CD4-positive, alpha-beta T cell treated with Interferon gamma for 1 hour (primary cell): ENCODE results near the gene MBOAT1.
"Not testable (repeated sequence)": the region's sequence is repeated elsewhere in the genome, so short reads cannot be mapped to it uniquely, and the experiment has no call there.

Source experiments
- DNase-seq: peaks from one replicate; pipeline ENCODE4 v3.0.0-alpha.2; 2020

Gene MBOAT1

GRCh38 chr6:20168690-20169089 lies 43.6 kb downstream of the MBOAT1 start:
- DNase-seq = no peak

GRCh38 chr6:20167601-20168000 lies 44.7 kb downstream of the MBOAT1 start:
- DNase-seq = no peak

- no peak for DNase-seq
These were observed 46.1 kb downstream of the MBOAT1 start for GRCh38 chr6:20166210-20166609.

GRCh38 chr6:20162515-20162914 lies 49.8 kb downstream of the MBOAT1 start:
- no peak for DNase-seq

GRCh38 chr6:20160541-20161283 lies 51.6 kb downstream of the MBOAT1 start:
- no peak for DNase-seq

DNA sequence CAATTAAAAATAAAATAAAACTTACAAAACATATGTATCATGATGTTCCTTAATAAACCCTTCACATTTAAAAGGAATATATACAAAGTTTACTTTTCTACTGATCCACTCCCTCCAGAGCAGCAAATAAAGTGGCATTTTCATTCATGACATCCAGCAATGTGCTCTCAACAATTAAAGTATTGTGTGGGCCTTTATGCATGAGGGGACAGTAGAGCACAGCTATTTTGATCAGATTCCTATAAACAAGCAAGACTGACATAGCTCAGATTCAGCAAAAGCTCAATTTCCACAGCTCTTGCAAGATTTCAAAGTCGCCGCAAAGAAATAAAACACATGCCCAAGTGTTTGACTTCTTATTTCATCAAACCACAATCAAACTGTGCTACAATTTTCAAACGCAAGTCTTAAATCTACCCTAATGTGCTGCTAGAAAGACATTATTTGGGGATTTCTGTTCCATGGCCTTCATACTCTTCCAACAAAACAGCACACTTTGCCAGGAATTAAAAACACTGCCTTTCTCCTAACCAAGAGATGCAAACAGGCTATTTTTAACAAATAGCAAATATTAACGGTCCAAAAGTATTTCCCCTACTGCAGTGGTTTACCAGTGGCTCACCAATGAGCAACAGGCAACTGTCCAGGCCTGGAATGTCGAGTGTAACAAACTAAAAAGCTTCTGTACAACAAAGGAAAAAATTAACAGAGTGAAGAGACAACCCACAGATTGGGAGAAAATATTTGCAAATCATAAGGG lies 52.3 kb downstream of the MBOAT1 start:
- DNase-seq = no peak

DNA sequence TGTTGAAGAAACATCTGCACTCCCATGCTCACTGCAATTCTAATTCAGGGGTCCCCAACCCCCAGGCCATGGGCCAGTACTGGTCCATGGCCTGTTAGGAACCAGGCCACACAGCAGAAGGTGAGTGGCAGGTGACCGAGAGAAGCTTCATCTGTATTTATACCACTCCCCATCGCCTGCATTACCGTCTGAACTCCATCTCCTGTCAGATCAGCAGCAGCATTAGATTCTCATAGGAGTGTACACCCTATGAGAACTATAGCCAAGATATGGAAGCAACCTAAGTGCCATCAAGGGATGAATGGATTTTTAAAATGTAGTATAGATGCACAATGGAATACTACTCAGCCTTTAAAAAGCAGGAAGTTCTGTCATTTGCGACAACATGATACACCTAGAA lies 53.2 kb downstream of the MBOAT1 start:
- DNase-seq = no peak

GRCh38 chr6:20158676-20159075 lies 53.6 kb downstream of the MBOAT1 start:
- DNase-seq = no peak

DNA sequence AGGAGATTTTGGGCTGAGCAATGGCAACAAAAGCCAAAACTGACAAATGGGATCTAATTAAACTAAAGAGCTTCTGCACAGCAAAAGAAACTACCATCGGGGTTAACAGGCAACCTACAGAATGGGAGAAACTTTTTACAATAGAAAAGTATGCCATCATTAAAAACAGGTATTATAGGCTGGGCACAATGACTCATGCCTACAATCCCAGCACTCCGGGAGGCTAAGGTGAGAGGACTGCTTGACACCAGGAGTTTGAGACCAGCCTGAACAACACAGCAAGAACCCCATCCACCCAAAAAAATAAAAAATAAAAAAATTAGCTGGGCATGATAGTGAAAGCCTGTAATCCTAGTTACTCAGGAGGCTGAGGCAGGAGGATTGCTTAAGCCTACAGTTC lies 55.4 kb downstream of the MBOAT1 start:
- no peak for DNase-seq

GRCh38 chr6:20154753-20155152 lies 57.5 kb downstream of the MBOAT1 start:
- DNase-seq = no peak

DNA sequence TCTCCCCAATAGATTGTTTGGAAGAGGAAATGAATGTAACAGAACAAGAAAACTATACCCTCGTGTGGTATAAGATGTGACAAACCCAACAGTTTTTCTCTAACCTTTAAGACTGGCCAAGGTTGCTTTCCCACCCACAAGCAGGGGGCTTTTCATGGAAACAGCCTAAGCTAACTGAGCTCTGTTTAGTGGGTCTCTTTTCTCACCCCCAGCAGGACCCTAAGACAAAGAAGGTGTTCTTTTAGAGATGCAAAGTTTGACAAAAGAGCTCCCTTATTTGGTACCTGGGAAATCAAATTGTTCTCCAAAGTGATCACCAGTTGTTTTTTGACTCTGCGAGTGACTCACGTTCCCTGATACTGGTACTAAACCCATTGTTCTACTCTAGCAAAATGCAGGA lies 59.1 kb downstream of the MBOAT1 start:
- DNase-seq = no peak

GRCh38 chr6:20148433-20148832 lies 63.8 kb downstream of the MBOAT1 start:
- DNase-seq = no peak

GRCh38 chr6:20147469-20147868 lies 64.8 kb downstream of the MBOAT1 start:
- no peak for DNase-seq

DNA sequence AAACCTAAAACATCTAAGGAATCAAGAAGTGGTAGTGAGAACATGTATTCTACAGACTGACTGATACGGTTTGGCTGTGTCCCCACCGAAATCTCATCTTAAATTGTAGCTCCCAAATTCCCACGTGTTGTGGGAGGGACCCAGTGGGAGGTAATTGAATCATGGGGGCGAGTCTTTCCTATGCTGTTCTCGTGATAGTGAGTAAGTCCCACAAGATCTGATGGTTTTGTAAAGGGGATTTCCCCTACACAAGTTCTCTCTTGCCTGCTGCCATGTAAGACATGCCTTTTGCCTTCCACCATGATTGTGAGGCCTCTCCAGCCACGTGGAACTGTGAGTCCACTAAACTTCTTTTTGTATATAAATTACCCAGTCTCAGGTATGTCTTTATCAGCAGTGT lies 65.4 kb downstream of the MBOAT1 start:
- not testable (repeated sequence) for DNase-seq

DNA sequence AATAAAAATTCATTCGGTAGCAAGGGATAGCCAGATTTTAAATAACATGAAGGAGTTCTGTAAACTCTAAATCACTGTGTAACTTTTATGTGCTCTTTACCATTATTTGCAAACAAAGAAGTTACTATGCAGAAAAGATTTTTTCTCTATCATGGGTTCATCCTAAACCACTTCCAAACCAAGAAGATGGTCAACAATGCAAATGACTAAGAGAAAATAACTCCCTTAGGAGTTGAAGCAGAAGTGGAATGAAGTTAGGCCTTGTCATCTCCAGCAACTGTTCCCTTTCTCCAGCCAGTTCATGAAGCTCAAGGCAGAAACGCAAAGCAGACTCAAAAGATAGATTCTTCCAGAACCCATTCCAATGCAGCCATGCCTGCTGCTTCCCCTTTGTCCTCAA lies 66.0 kb downstream of the MBOAT1 start:
- no peak for DNase-seq

DNA sequence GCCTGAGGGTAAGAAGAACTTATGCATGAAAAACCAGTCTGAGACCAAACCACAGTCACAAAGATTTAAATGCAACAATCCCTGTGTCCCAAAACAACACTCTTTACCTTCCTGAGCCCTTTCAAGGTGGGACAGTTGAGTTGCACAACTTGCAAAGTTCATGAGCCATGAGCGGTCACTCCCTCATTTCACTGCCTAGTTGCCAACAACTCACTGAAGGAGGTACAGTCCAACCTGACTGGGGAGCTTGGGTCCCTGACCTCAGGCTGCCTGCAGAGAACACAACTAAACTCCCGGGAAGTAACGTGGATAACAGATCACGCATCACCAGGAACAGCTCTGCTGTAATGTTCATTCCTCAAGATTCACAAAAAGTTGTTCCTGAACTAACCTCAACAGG lies 69.4 kb downstream of the MBOAT1 start:
- no peak for DNase-seq

DNA sequence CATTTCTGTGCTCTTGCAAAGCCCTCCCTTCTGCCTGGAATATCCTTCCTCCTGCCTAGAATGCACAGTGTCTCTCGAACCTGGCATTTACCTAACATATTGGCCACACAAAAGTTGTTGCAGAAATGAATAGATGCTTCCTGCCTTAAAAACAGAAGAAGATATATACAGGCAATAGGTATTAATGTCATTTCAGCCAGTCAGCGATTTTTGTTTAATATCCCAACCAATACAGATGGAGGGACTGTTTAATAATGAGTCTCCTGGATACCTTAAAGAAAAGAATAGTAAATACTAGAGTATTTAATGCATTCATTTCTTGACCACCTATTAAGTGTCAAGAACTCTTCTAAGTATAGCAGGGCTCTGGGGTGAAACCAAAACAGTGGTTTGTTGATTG lies 70.3 kb downstream of the MBOAT1 start:
- no peak for DNase-seq

- DNase-seq = not testable (repeated sequence)
These were observed 72.9 kb downstream of the MBOAT1 start for GRCh38 chr6:20139127-20139963.

- no peak for DNase-seq
These were observed 74.4 kb downstream of the MBOAT1 start for GRCh38 chr6:20137837-20138236.

DNA sequence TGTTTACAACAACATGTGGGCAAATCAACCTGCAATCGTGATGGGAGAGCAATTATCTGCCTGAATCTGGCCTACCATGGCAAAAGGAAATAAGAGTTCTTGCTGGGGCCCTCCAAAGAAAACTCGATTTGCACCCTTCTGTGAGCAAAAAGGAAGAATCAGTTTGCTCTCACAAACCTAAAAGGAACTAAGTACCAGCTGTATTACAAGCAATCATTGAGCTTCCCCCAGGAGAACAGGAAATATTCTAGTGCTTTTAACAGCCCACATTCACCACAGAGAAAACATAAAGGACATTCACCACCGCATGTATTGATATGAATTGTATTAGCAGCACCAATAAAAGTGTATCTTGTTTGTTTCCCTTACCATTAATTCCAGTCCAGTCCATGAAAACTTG lies 75.0 kb downstream of the MBOAT1 start:
- no peak for DNase-seq

GRCh38 chr6:20135677-20136268 lies 76.5 kb downstream of the MBOAT1 start:
- no peak for DNase-seq

- DNase-seq = no peak
These were observed 77.7 kb downstream of the MBOAT1 start for GRCh38 chr6:20134613-20135012.
